K562 treated with DMSO at 1 percent for 12 hours (cell line): ENCODE measurements around the gene RHOXF2. TPM values are rescaled to one million over a fixed set of nuclear protein-coding genes. Genes with fewer than 3 reads are reported as not detected.

ENCODE experiments used
- total RNA-seq: library from RNA; unstranded; fragments of 300-600 nt; gene quantifications from 2 replicates; pipeline ENCODE4 v1.2.3, GENCODE V29; 2022; ENCODE audit not compliant: insufficient read depth

The RHOXF2 gene
- 93.9 and 96.4 TPM in 2 replicates for total RNA-seq

GRCh38 chrX:120158313-120158712, at the start of gene RHOXF2:
Gene RHOXF2, plus strand, starts transcription at chrX:120158613. Its CDS starts 138 bp downstream, at chrX:120158751.

GRCh38 chrX:120115438-120115963, 42.9 kb upstream of the RHOXF2 start, which contains the start of gene RHOXF1:
Gene RHOXF1, minus strand, starts transcription at chrX:120115913. Its CDS starts 51 bp downstream, at chrX:120115862.

Other genes with a start within 250 kb of the RHOXF2 start
- gene NKAP, start 214.9 kb upstream of the RHOXF2 start, total RNA-seq, result 10.1 and 15.4 TPM in 2 replicates
- 4.2 and 5.4 TPM in 2 replicates for gene RHOXF2B, start 80.9 kb upstream of the RHOXF2 start, total RNA-seq
- gene RHOXF1, start 42.7 kb upstream of the RHOXF2 start, total RNA-seq, result not detected in 2 replicates
- gene ZBTB33, start 92.2 kb downstream of the RHOXF2 start, total RNA-seq, result 3.3 and 16.4 TPM in 2 replicates
- not detected in 2 replicates for gene TMEM255A, start 152.8 kb downstream of the RHOXF2 start, total RNA-seq
- gene ATP1B4, start 203.5 kb downstream of the RHOXF2 start, total RNA-seq, result not detected in 2 replicates